Stomach smooth muscle (tissue), 2 donors: ENCODE data around the gene SLC25A36.
"Not testable (repeated sequence)": the region's sequence is repeated elsewhere in the genome, so short reads cannot be mapped to it uniquely, and the experiment has no call there.

Source experiments
- H3K27ac ChIP-seq: one replicate; pipeline ENCODE4 v1.7.0; 2013; ENCODE audit warnings: mild to moderate bottlenecking, low read length, inconsistent platforms
- H3K27me3 ChIP-seq, 2 donors: one replicate each; pipeline ENCODE4 v1.7.0; 2013; ENCODE audit warnings: low read length in 2 of 2; ENCODE audit not compliant: insufficient read depth in 2 of 2, control insufficient read depth in 1 of 2
- H3K36me3 ChIP-seq, 2 donors: one replicate each; pipeline ENCODE4 v1.7.0; 2013; ENCODE audit warnings: low read length in 2 of 2; ENCODE audit not compliant: control insufficient read depth in 2 of 2, insufficient read depth in 2 of 2
- H3K4me1 ChIP-seq: one replicate; pipeline ENCODE4 v1.7.0; 2013; ENCODE audit warnings: low read length; ENCODE audit not compliant: control insufficient read depth, insufficient read depth
- H3K4me3 ChIP-seq, 2 donors: one replicate each; pipeline ENCODE4 v1.7.0; 2013; ENCODE audit warnings: low read length in 2 of 2
- H3K9ac ChIP-seq, 2 donors: one replicate each; pipeline ENCODE4 v1.7.0; 2013; ENCODE audit warnings: low read length in 2 of 2, mild to moderate bottlenecking in 1 of 2
- H3K9me3 ChIP-seq, 2 donors: one replicate each; pipeline ENCODE4 v1.7.0; 2013; ENCODE audit warnings: low read length in 2 of 2; ENCODE audit not compliant: control insufficient read depth in 2 of 2
- donor health status: healthy.
- donor health status: Pancreatic carcinoma.

Gene SLC25A36

DNA sequence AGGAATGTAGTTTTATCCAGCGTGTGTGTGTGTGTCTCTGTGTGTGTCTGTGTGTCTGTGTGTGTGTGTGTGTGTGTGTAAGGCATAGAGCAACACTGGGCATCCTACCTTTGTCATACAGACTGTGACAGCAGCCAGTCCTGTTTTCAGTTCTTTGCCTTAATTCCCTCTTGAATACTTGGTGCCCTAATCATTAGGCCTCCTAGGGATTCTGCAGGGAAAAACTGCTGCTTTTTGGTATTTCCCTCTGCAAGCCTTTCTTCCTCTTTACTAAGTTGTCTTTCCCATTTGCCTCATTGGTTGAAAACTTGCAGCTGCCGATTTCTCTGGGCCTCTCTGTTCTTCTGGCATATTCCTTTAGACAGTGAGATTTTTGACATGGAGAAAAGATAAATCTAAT is 9.2 kb downstream of the SLC25A36 start:
- H3K4me1 ChIP-seq: no peaks in the 10 kb centered on the region
- H3K36me3 ChIP-seq: no peaks in the 10 kb centered on the region
- H3K27me3 ChIP-seq: no peaks in the 10 kb centered on the region
- no peaks in the 10 kb centered on the region for H3K9me3 ChIP-seq
- H3K4me3 ChIP-seq: no peak overlapping the region
- H3K27ac ChIP-seq: no peak overlapping the region
- no peak overlapping the region for H3K9ac ChIP-seq

DNA sequence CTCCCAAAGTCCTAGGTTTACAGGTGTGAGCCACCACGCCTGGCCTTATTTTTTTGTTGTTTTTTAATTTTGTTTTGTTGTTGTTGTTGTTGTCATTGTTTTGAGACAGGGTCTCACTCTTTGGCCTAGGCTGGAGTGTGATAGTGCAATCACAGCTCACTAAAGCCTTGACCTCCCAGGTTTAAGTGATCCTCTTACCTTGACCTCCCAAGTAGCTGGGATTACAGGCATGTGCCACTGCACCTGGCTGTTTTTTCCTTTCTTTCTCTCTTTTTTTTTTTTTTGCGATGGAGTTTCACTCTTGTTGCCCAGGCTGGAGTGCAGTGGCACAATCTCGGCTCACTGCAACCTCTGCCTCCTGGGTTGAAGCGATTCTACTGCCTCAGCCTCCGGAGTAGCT is 10.1 kb downstream of the SLC25A36 start:
- not testable (repeated sequence) for H3K9me3 ChIP-seq, H3K27me3 ChIP-seq, H3K4me3 ChIP-seq, H3K36me3 ChIP-seq, H3K27ac ChIP-seq, H3K9ac ChIP-seq, H3K4me1 ChIP-seq

DNA sequence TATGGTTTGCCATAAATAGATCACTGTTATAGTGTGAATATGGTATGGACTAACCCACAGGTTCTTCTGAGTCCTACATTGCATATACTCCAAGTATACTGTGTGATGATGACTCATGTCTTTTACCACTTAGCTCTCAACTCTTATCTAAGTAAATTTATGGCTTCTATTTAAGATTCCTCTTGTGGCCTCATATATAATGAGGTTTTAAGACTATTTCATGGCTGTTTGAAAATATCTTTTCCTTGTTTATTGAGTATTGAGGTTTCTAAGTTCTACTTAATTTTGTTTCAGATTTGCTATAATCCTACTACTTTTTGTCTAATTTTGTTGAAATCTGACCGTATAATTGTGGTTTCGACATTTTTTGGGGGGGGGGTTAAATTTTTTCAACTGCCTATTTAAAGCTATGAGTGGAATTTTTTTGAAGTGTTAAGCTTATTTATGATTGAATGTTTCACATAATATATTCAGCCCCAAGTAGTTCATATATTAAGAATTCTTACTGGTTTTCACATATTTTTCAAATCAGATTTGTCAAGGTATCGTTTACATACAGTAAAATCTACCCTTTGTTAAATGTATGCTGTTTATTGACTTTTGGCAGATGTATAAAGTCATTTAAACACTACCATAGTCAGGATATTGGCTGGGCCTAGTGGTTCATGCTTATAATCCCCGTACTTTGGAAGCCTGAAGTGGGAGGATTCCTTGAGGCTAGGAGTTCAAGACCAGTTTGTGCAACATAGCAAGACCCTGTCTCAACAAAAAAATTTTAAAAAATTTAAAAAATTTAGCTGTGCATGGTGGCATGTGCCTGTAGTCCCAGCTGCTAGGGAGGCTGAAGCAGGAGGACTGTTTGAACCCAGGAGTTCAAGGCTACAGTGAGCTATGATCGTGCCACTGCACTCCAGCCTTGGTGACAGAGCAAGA is 11.7 kb downstream of the SLC25A36 start:
- H3K4me1 ChIP-seq: no peaks in the 10 kb centered on the region

GRCh38 chr3:140954576-140954975 is 12.9 kb downstream of the SLC25A36 start:
- no peaks in the 10 kb centered on the region for H3K27me3 ChIP-seq
- H3K9me3 ChIP-seq: no peaks in the 10 kb centered on the region
- H3K36me3 ChIP-seq: no peaks in the 10 kb centered on the region
- H3K4me3 ChIP-seq: no peak overlapping the region
- no peaks in the 10 kb centered on the region for H3K4me1 ChIP-seq
- no peak overlapping the region for H3K27ac ChIP-seq
- H3K9ac ChIP-seq: no peak overlapping the region

More for the DNA sequence above, 11.7 kb downstream of the SLC25A36 start:
- Histone ChIP-seq H3K9ac (no peak overlapping the region), H3K36me3 (no peaks in the 10 kb centered on the region), H3K4me3 (no peak overlapping the region), H3K9me3 (no peaks in the 10 kb centered on the region), H3K27ac (no peak overlapping the region), H3K27me3 (no peaks in the 10 kb centered on the region)

- no peaks in the 10 kb centered on the region for H3K4me1 ChIP-seq
- no peaks in the 10 kb centered on the region for H3K27me3 ChIP-seq
- no peak overlapping the region for H3K4me3 ChIP-seq
- H3K36me3 ChIP-seq: peaks cover 3 to 5% of the 10 kb centered on the region in 2 donors
- H3K27ac ChIP-seq: no peak overlapping the region
- H3K9me3 ChIP-seq: no peaks in the 10 kb centered on the region
- H3K9ac ChIP-seq: no peak overlapping the region
Observed at GRCh38 chr3:140955645-140956044, 14.0 kb downstream of the SLC25A36 start.

DNA sequence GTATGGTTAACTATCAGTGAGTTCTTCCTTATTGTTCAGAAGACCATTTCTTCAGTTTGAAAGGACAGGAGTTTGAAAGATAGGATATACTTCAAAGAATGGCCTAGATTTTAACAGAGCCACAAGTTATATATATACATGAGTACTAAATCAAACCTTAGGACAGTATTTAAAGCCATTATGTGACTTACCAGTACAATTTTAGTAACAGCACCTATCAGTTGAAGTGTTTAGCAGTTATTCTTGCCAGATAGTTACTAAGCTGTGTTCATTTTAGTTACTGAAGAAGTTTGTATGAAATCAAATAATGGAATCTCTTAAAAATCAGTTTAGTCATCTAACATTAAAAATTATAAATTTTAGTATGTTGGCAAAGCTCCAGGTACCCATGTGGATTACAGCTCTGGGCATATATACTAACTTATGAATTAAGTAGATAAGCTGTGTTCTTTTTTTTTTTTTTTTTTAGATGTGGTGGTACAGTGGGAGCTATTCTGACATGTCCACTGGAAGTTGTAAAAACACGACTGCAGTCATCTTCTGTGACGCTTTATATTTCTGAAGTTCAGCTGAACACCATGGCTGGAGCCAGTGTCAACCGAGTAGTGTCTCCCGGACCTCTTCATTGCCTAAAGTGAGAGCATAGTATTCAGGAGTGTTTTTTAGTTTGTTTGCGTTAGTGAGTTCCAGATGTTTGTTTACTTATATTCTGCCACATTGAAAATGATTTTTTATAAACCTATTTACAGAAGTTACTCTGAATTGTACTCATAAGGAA is 14.6 kb downstream of the SLC25A36 start:
- no peaks in the 10 kb centered on the region for H3K4me1 ChIP-seq

GRCh38 chr3:140972833-140973232 is 31.2 kb downstream of the SLC25A36 start:
- H3K9ac ChIP-seq: no peak overlapping the region
- H3K4me3 ChIP-seq: no peak overlapping the region
- peaks cover 2 to 17% of the 10 kb centered on the region in 2 donors for H3K36me3 ChIP-seq
- H3K27ac ChIP-seq: no peak overlapping the region
- H3K27me3 ChIP-seq: no peaks in the 10 kb centered on the region
- H3K4me1 ChIP-seq: no peaks in the 10 kb centered on the region
- no peaks in the 10 kb centered on the region for H3K9me3 ChIP-seq

More for the DNA sequence above, 14.6 kb downstream of the SLC25A36 start:
- H3K4me3 ChIP-seq: no peak overlapping the region
- H3K27ac ChIP-seq: no peak overlapping the region
- H3K9me3 ChIP-seq: no peaks in the 10 kb centered on the region
- peaks cover 3 to 7% of the 10 kb centered on the region in 2 donors for H3K36me3 ChIP-seq
- H3K9ac ChIP-seq: no peak overlapping the region
- no peaks in the 10 kb centered on the region for H3K27me3 ChIP-seq

DNA sequence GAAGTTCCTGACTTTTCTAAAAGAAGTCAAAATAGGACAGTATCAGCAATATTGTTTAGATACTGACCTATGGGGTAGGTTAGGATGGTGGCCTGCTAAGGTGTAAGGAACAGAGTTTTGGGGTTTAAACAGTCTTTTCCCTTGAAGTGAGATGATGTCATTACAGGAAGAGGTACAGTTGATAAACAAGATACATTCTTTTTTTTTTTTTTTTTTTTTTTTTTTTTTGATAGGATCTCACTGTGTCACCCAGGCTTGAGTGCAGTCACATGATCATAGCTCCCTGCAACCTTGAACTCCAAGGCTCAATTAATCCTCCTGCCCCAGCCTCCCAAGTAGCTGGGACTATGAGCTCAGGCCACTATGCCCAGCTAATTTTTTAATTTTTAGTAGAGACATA is 33.3 kb downstream of the SLC25A36 start:
- H3K4me3 ChIP-seq: no peak overlapping the region
- no peak overlapping the region for H3K9ac ChIP-seq
- no peaks in the 10 kb centered on the region for H3K9me3 ChIP-seq
- no peaks in the 10 kb centered on the region for H3K27me3 ChIP-seq
- peaks cover 2 to 17% of the 10 kb centered on the region in 2 donors for H3K36me3 ChIP-seq
- no peak overlapping the region for H3K27ac ChIP-seq
- no peaks in the 10 kb centered on the region for H3K4me1 ChIP-seq

DNA sequence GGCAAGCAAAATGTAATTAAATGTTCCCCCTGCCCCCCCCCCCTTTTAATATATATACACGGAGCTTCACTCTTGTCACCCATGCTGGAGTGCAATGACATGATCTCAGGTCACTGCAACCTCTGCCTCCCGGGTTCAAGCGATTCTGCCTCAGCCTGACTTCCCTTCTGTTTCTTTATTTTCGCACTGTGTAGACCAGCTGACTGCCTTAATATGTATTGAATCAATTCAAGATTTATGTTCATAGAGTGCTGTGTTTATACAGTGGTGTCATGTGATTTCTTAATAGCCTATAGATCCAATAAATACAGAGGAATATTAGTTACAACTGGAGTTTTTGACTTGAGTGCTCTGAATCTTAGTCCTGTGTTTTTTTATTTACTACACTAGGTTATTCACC is 39.0 kb downstream of the SLC25A36 start:
- no peak overlapping the region for H3K4me3 ChIP-seq
- H3K9ac ChIP-seq: no peak overlapping the region
- H3K4me1 ChIP-seq: no peaks in the 10 kb centered on the region
- H3K9me3 ChIP-seq: peaks cover 0 to 3% of the 10 kb centered on the region in 2 donors
- no peaks in the 10 kb centered on the region for H3K27me3 ChIP-seq
- H3K27ac ChIP-seq: no peak overlapping the region
- peaks cover 2 to 3% of the 10 kb centered on the region in 2 donors for H3K36me3 ChIP-seq

DNA sequence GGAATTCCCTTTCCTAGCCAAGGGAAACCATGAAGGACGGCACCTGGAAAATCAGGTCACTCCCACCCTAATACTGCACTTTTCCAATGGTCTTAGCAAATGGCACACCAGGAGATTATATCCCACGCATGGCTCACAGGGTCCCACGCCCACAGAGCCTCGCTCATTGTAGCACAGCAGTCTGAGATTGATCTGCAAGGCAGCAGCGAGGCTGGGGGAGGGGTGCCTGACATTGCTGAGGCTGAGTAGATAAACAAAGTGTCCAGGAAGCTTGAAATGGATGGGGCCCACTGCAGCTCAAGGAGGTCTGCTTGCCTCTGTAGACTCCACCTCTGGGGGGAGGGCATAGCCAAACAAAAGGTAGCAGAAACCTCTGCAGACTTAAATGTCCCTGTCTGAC is 46.2 kb downstream of the SLC25A36 start:
- H3K27ac ChIP-seq, H3K36me3 ChIP-seq, H3K4me3 ChIP-seq, H3K9ac ChIP-seq, H3K27me3 ChIP-seq, H3K9me3 ChIP-seq, H3K4me1 ChIP-seq: not testable (repeated sequence)
